Neural cell (in vitro differentiated cells): ENCODE data around the gene GPR25. TPM values are rescaled to one million over a fixed set of nuclear protein-coding genes. Genes with fewer than 3 reads are reported as not detected.

Experiments used
- H2AFZ ChIP-seq: fragments of 200-600, 300-800 bp; sonication (generic), shearing (Covaris generic); 2 replicates; pipeline ENCODE4 v1.6.0; 2014; ENCODE audit warnings: low read depth, mild to moderate bottlenecking, antibody characterized with exemption, low read length, moderate library complexity
- H3F3A ChIP-seq: fragments of 200-600 bp; shearing (Covaris generic); 2 replicates; pipeline ENCODE4 v1.6.1; 2016; ENCODE audit warnings: mild to moderate bottlenecking, moderate library complexity, mixed read lengths, antibody characterized with exemption, low read length; ENCODE audit not compliant: insufficient read depth, poor library complexity, severe bottlenecking
- H3K27ac ChIP-seq: fragments of 200-600, 300-800 bp; sonication (generic), shearing (Covaris generic); 2 replicates; pipeline ENCODE4 v1.5.1; 2014; ENCODE audit warnings: mild to moderate bottlenecking, low read length, moderate library complexity
- H3K27me3 ChIP-seq: fragments of 300-800, 200-600 bp; sonication (generic), shearing (Covaris generic); 2 replicates; pipeline ENCODE4 v1.6.0; 2014; ENCODE audit warnings: mild to moderate bottlenecking, low read depth, low read length, moderate library complexity; ENCODE audit not compliant: insufficient read depth
- H3K36me3 ChIP-seq: fragments of 300-800, 200-600 bp; sonication (generic), shearing (Covaris generic); 2 replicates; pipeline ENCODE4 v1.5.1; 2014; ENCODE audit warnings: mild to moderate bottlenecking, antibody characterized with exemption, low read length, moderate library complexity; ENCODE audit not compliant: insufficient read depth
- H3K4me2 ChIP-seq: fragments of 300-800, 200-600 bp; sonication (generic), shearing (Covaris generic); 2 replicates; pipeline ENCODE4 v1.6.0; 2014; ENCODE audit warnings: mild to moderate bottlenecking, low read length
- H3K4me3 ChIP-seq: fragments of 300-800, 200-600 bp; sonication (generic), shearing (Covaris generic); 2 replicates; pipeline ENCODE4 v1.5.1; 2014; ENCODE audit warnings: mild to moderate bottlenecking, low read length, moderate library complexity
- H3K79me2 ChIP-seq: fragments of 200-600 bp; shearing (Covaris generic); replicated peaks from 2 replicates; pipeline ENCODE4 v1.6.0; 2014; ENCODE audit warnings: mild to moderate bottlenecking, low read length, moderate library complexity; ENCODE audit not compliant: insufficient read depth
- H3K9ac ChIP-seq: fragments of 300-800, 200-600 bp; sonication (generic), shearing (Covaris generic); 2 replicates; pipeline ENCODE4 v1.6.1; 2016; ENCODE audit warnings: mild to moderate bottlenecking, low read length, mixed read lengths
- H3K9me2 ChIP-seq: fragments of 200-600 bp; shearing (Covaris generic); 2 replicates; pipeline ENCODE4 v1.6.1; 2016; ENCODE audit warnings: mild to moderate bottlenecking, low read length, mixed read lengths; ENCODE audit not compliant: insufficient read depth
- H3K9me3 ChIP-seq: fragments of 200-600, 300-800 bp; sonication (generic), shearing (Covaris generic); 2 replicates; pipeline ENCODE4 v1.6.1; 2016; ENCODE audit warnings: mild to moderate bottlenecking, mixed run types, low read length, moderate library complexity, mixed read lengths
- H4K20me1 ChIP-seq: fragments of 200-600 bp; shearing (Covaris generic); 2 replicates; pipeline ENCODE4 v1.6.1; 2016; ENCODE audit warnings: mild to moderate bottlenecking, mixed run types; ENCODE audit not compliant: insufficient read depth
- EP300 ChIP-seq: fragments of 450-650 bp; conservative IDR thresholded peaks from 2 replicates; pipeline ENCODE4 v1.6.1; 2014; ENCODE audit warnings: antibody characterized with exemption, mild to moderate bottlenecking, moderate library complexity; ENCODE audit not compliant: poor library complexity, severe bottlenecking
- EZH2 ChIP-seq: fragments of 200-600, 300-800 bp; shearing (Covaris generic), sonication (generic); IDR thresholded peaks from 2 replicates; pipeline ENCODE4 v1.6.1; 2014; ENCODE audit warnings: antibody characterized with exemption, low read length, borderline replicate concordance, mild to moderate bottlenecking; ENCODE audit not compliant: insufficient read depth, poor library complexity, severe bottlenecking
- MXI1 ChIP-seq: fragments of 450-650 bp; conservative IDR thresholded peaks from 2 replicates; pipeline ENCODE4 v1.6.1; 2014; ENCODE audit warnings: antibody characterized with exemption, mild to moderate bottlenecking; ENCODE audit not compliant: poor library complexity, severe bottlenecking
- POLR2AphosphoS5 ChIP-seq: IDR thresholded peaks from 2 replicates; pipeline ENCODE4 v1.6.1; 2012
- RAD21 ChIP-seq: fragments of 450-650 bp; conservative IDR thresholded peaks from 2 replicates; pipeline ENCODE4 v1.6.1; 2014; ENCODE audit warnings: antibody characterized with exemption, mild to moderate bottlenecking, moderate library complexity
- SMC3 ChIP-seq: fragments of 450-650 bp; conservative IDR thresholded peaks from 2 replicates; pipeline ENCODE4 v1.6.1; 2014; ENCODE audit warnings: antibody characterized with exemption, mild to moderate bottlenecking, moderate library complexity; ENCODE audit not compliant: poor library complexity
- TAF1 ChIP-seq: IDR thresholded peaks from 2 replicates; pipeline ENCODE4 v1.6.1; 2012; ENCODE audit warnings: low read depth
- polyA plus RNA-seq: library from polyadenylated mRNA; depleted of rRNA; stranded (reverse); fragments of >200 nt; gene quantifications from 2 replicates; pipeline ENCODE4 v1.2.3, GENCODE V29; 2014
- TF ChIP-seq, protein P1 (sequence below): fragments of 450-650 bp; IDR thresholded peaks from 2 replicates; pipeline ENCODE4 v1.5.1; 2014; ENCODE audit warnings: antibody characterized with exemption, mild to moderate bottlenecking, moderate library complexity; ENCODE audit not compliant: poor library complexity, severe bottlenecking
- TF ChIP-seq, protein P2 (sequence below): IDR thresholded peaks from 2 replicates; pipeline ENCODE4 v1.6.1; 2012; ENCODE audit warnings: borderline replicate concordance

GPR25 gene
- polyA plus RNA-seq, 1 donor from 2014 or later, result not detected

DNA sequence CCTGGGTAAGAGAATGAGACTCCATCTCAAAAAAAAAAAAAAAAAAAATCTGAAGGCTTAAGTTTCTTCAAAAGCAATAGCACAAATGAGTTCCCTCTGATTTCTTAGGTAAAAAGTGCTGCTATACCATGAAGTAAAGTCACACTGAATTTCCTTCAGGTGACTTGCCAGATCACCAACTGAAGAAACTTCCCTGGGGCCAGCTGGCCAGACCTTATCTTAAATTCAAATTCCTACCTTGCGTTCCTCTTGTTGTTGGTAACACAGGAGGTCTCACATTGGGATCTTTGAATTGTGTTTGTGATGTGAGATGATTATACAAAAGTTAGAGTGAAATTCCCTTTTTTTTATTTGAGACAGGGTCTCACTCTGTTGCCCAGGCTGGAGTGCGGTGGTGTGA, 33.7 kb downstream of the GPR25 start:
- Histone ChIP-seq H3K9me2 (no peaks in the 10 kb centered on the region), H3K4me2 (no peak overlapping the region), H3F3A (no peaks in the 10 kb centered on the region), H3K36me3 (no peaks in the 10 kb centered on the region), H3K79me2 (no peaks in the 10 kb centered on the region), H2AFZ (no peak overlapping the region), H3K9ac (no peak overlapping the region), H4K20me1 (no peaks in the 10 kb centered on the region), H3K4me3 (no peak overlapping the region), H3K27me3 (no peaks in the 10 kb centered on the region), H3K9me3 (no peaks in the 10 kb centered on the region), H3K27ac (no peak overlapping the region)
- TF ChIP-seq RAD21, result no peak
- no peak for TF ChIP-seq MXI1
- no peak for TF ChIP-seq EZH2
- no peak for TF ChIP-seq SMC3
- TF ChIP-seq, protein P1, sequence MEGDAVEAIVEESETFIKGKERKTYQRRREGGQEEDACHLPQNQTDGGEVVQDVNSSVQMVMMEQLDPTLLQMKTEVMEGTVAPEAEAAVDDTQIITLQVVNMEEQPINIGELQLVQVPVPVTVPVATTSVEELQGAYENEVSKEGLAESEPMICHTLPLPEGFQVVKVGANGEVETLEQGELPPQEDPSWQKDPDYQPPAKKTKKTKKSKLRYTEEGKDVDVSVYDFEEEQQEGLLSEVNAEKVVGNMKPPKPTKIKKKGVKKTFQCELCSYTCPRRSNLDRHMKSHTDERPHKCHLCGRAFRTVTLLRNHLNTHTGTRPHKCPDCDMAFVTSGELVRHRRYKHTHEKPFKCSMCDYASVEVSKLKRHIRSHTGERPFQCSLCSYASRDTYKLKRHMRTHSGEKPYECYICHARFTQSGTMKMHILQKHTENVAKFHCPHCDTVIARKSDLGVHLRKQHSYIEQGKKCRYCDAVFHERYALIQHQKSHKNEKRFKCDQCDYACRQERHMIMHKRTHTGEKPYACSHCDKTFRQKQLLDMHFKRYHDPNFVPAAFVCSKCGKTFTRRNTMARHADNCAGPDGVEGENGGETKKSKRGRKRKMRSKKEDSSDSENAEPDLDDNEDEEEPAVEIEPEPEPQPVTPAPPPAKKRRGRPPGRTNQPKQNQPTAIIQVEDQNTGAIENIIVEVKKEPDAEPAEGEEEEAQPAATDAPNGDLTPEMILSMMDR, result no peak
- TF ChIP-seq POLR2AphosphoS5, result no peak
- TF ChIP-seq, protein P2, sequence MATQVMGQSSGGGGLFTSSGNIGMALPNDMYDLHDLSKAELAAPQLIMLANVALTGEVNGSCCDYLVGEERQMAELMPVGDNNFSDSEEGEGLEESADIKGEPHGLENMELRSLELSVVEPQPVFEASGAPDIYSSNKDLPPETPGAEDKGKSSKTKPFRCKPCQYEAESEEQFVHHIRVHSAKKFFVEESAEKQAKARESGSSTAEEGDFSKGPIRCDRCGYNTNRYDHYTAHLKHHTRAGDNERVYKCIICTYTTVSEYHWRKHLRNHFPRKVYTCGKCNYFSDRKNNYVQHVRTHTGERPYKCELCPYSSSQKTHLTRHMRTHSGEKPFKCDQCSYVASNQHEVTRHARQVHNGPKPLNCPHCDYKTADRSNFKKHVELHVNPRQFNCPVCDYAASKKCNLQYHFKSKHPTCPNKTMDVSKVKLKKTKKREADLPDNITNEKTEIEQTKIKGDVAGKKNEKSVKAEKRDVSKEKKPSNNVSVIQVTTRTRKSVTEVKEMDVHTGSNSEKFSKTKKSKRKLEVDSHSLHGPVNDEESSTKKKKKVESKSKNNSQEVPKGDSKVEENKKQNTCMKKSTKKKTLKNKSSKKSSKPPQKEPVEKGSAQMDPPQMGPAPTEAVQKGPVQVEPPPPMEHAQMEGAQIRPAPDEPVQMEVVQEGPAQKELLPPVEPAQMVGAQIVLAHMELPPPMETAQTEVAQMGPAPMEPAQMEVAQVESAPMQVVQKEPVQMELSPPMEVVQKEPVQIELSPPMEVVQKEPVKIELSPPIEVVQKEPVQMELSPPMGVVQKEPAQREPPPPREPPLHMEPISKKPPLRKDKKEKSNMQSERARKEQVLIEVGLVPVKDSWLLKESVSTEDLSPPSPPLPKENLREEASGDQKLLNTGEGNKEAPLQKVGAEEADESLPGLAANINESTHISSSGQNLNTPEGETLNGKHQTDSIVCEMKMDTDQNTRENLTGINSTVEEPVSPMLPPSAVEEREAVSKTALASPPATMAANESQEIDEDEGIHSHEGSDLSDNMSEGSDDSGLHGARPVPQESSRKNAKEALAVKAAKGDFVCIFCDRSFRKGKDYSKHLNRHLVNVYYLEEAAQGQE, result no peak
- TF ChIP-seq TAF1, result no peak
- no peak for TF ChIP-seq EP300

DNA sequence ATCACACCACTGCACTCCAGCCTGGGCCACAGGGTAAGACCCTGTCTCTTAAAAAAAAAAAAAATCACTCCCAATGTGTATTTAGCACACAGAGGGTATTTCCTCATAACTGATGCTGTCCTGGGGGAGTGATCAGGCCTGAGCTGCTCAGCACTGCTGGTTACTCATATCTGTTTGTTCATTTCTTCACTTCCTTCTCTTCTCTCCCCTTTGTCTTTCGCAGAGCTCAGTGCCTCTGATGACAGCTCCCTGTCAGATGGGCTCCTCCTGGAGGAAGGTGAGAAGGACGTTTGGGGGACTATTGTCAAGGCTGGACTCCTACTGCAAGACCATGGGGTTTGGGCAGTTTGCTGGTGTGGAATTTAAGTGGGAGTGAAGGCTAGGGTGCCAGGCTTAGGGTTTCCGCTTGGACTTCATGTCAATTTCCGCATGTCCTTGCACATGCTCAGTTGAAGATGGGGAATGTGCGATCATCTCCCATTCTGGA, 34.9 kb downstream of the GPR25 start:
- no peaks in the 10 kb centered on the region for H3K36me3 ChIP-seq
- no peaks in the 10 kb centered on the region for H3K9me3 ChIP-seq
- no peak overlapping the region for H3K27ac ChIP-seq
- no peak overlapping the region for H2AFZ ChIP-seq
- H3K27me3 ChIP-seq, result no peaks in the 10 kb centered on the region
- no peak overlapping the region for H3K9ac ChIP-seq
- no peaks in the 10 kb centered on the region for H3F3A ChIP-seq
- no peaks in the 10 kb centered on the region for H3K9me2 ChIP-seq
- no peak overlapping the region for H3K4me2 ChIP-seq
- H3K4me3 ChIP-seq, result no peak overlapping the region
- no peaks in the 10 kb centered on the region for H4K20me1 ChIP-seq
- H3K79me2 ChIP-seq, result no peaks in the 10 kb centered on the region
- TF ChIP-seq TAF1 (no peak), SMC3 (no peak), EP300 (no peak)
- TF ChIP-seq, protein P1, result no peak
